ENCODE measurements around the gene SEMA3D.
A peak's percentile ranks its signal among the peaks of the same experiment; 100 is the strongest.

Gene SEMA3D

GRCh38 chr7:85205754-85206153 is 18.9 kb upstream of the SEMA3D start:
- no peaks in the 10 kb centered on the region; the same call in 1 of the 2 replicates for H3K9me3 ChIP-seq (ENCODE audit: insufficient read depth, low read length)
- H3K9ac ChIP-seq (ENCODE audit: insufficient read length, low read depth) = no peak overlapping the region
- no peaks in the 10 kb centered on the region for H3K4me1 ChIP-seq (ENCODE audit: insufficient read depth, insufficient read length)
- H3K4me3 ChIP-seq (ENCODE audit: insufficient read length, low read depth) = no peak overlapping the region
- H3K36me3 ChIP-seq (ENCODE audit: insufficient read depth, insufficient read length, low read length) = no peaks in the 10 kb centered on the region
- H3K27me3 ChIP-seq (ENCODE audit: insufficient read depth, insufficient read length) = no peaks in the 10 kb centered on the region
- TF ChIP-seq ZNF274 (IDR thresholded peaks at IDR 0.05; ENCODE audit: low read depth, low read length) (no peak), SUZ12 (IDR thresholded peaks at IDR 0.05; ENCODE audit: extremely low read depth, insufficient read depth, insufficient read length) (no peak), YY1 (IDR thresholded peaks at IDR 0.05; ENCODE audit: insufficient read depth, insufficient read length) (no peak)
- DNase-seq (ENCODE audit: low read depth, low spot score) = no peak

- Histone ChIP-seq H3K36me3 (ENCODE audit: insufficient read depth, insufficient read length, low read length) (no peaks in the 10 kb centered on the region), H3K27me3 (ENCODE audit: insufficient read depth, insufficient read length) (no peaks in the 10 kb centered on the region), H3K4me1 (ENCODE audit: insufficient read depth, insufficient read length) (no peaks in the 10 kb centered on the region), H3K9me3 (ENCODE audit: insufficient read depth, low read length) (no peaks in the 10 kb centered on the region; the same call in 1 of the 2 replicates), H3K4me3 (ENCODE audit: insufficient read length, low read depth) (no peak overlapping the region), H3K9ac (ENCODE audit: insufficient read length, low read depth) (no peak overlapping the region)
- DNase-seq (ENCODE audit: low read depth, low spot score) = no peak
- TF ChIP-seq YY1 (IDR thresholded peaks at IDR 0.05; ENCODE audit: insufficient read depth, insufficient read length) (no peak), ZNF274 (IDR thresholded peaks at IDR 0.05; ENCODE audit: low read depth, low read length) (no peak), SUZ12 (IDR thresholded peaks at IDR 0.05; ENCODE audit: extremely low read depth, insufficient read depth, insufficient read length) (no peak)
Measured at GRCh38 chr7:85204496-85204895, 17.6 kb upstream of the SEMA3D start.

- H3K4me3 ChIP-seq (ENCODE audit: insufficient read length, low read depth) = no peak overlapping the region
- H3K27me3 ChIP-seq (ENCODE audit: insufficient read depth, insufficient read length) = no peaks in the 10 kb centered on the region
- H3K9me3 ChIP-seq (ENCODE audit: insufficient read depth, low read length) = no peaks in the 10 kb centered on the region; the same call in 1 of the 2 replicates
- TF ChIP-seq YY1 (IDR thresholded peaks at IDR 0.05; ENCODE audit: insufficient read depth, insufficient read length) (no peak), ZNF274 (IDR thresholded peaks at IDR 0.05; ENCODE audit: low read depth, low read length) (no peak), SUZ12 (IDR thresholded peaks at IDR 0.05; ENCODE audit: extremely low read depth, insufficient read depth, insufficient read length) (no peak)
- H3K4me1 ChIP-seq (ENCODE audit: insufficient read depth, insufficient read length) = no peaks in the 10 kb centered on the region
- H3K36me3 ChIP-seq (ENCODE audit: insufficient read depth, insufficient read length, low read length) = no peaks in the 10 kb centered on the region
- no peak for DNase-seq (ENCODE audit: low read depth, low spot score)
- no peak overlapping the region for H3K9ac ChIP-seq (ENCODE audit: insufficient read length, low read depth)
Measured at GRCh38 chr7:85204061-85204460, 17.2 kb upstream of the SEMA3D start.

- H3K9me3 ChIP-seq (ENCODE audit: insufficient read depth, low read length) = no peaks in the 10 kb centered on the region; the same call in 1 of the 2 replicates
- TF ChIP-seq SUZ12 (IDR thresholded peaks at IDR 0.05; ENCODE audit: extremely low read depth, insufficient read depth, insufficient read length) (no peak), YY1 (IDR thresholded peaks at IDR 0.05; ENCODE audit: insufficient read depth, insufficient read length) (no peak), ZNF274 (IDR thresholded peaks at IDR 0.05; ENCODE audit: low read depth, low read length) (no peak)
- H3K36me3 ChIP-seq (ENCODE audit: insufficient read depth, insufficient read length, low read length) = no peaks in the 10 kb centered on the region
- no peaks in the 10 kb centered on the region for H3K27me3 ChIP-seq (ENCODE audit: insufficient read depth, insufficient read length)
- no peak overlapping the region for H3K9ac ChIP-seq (ENCODE audit: insufficient read length, low read depth)
- DNase-seq (ENCODE audit: low read depth, low spot score) = no peak
- H3K4me3 ChIP-seq (ENCODE audit: insufficient read length, low read depth) = no peak overlapping the region
- H3K4me1 ChIP-seq (ENCODE audit: insufficient read depth, insufficient read length) = no peaks in the 10 kb centered on the region
Measured at GRCh38 chr7:85201209-85201608, 14.4 kb upstream of the SEMA3D start.

- Histone ChIP-seq H3K36me3 (ENCODE audit: insufficient read depth, insufficient read length, low read length) (no peaks in the 10 kb centered on the region), H3K4me1 (ENCODE audit: insufficient read depth, insufficient read length) (no peaks in the 10 kb centered on the region), H3K9ac (ENCODE audit: insufficient read length, low read depth) (no peak overlapping the region), H3K27me3 (ENCODE audit: insufficient read depth, insufficient read length) (no peaks in the 10 kb centered on the region), H3K9me3 (ENCODE audit: insufficient read depth, low read length) (no peaks in the 10 kb centered on the region; the same call in 1 of the 2 replicates), H3K4me3 (ENCODE audit: insufficient read length, low read depth) (no peak overlapping the region)
- DNase-seq (ENCODE audit: low read depth, low spot score) = no peak
- TF ChIP-seq YY1 (IDR thresholded peaks at IDR 0.05; ENCODE audit: insufficient read depth, insufficient read length) (no peak), SUZ12 (IDR thresholded peaks at IDR 0.05; ENCODE audit: extremely low read depth, insufficient read depth, insufficient read length) (no peak), ZNF274 (IDR thresholded peaks at IDR 0.05; ENCODE audit: low read depth, low read length) (no peak)
Measured at GRCh38 chr7:85196696-85197095, 9.8 kb upstream of the SEMA3D start.

GRCh38 chr7:85191383-85191782 is 4.5 kb upstream of the SEMA3D start:
- no peaks in the 10 kb centered on the region for H3K36me3 ChIP-seq (ENCODE audit: insufficient read depth, insufficient read length, low read length)
- no peaks in the 10 kb centered on the region for H3K4me1 ChIP-seq (ENCODE audit: insufficient read depth, insufficient read length)
- TF ChIP-seq ZNF274 (IDR thresholded peaks at IDR 0.05; ENCODE audit: low read depth, low read length) (no peak), YY1 (IDR thresholded peaks at IDR 0.05; ENCODE audit: insufficient read depth, insufficient read length) (no peak), SUZ12 (IDR thresholded peaks at IDR 0.05; ENCODE audit: extremely low read depth, insufficient read depth, insufficient read length) (no peak)
- H3K9ac ChIP-seq (ENCODE audit: insufficient read length, low read depth) = no peak overlapping the region
- no peaks in the 10 kb centered on the region for H3K9me3 ChIP-seq (ENCODE audit: insufficient read depth, low read length)
- H3K4me3 ChIP-seq (ENCODE audit: insufficient read length, low read depth) = no peak overlapping the region
- peaks cover 15% of the 10 kb centered on the region for H3K27me3 ChIP-seq (ENCODE audit: insufficient read depth, insufficient read length)
- DNase-seq (ENCODE audit: low read depth, low spot score) = no peak

GRCh38 chr7:85186083-85186520 is 754 bp downstream of the SEMA3D start:
- Histone ChIP-seq H3K36me3 (ENCODE audit: insufficient read depth, insufficient read length, low read length) (no peaks in the 10 kb centered on the region), H3K9ac (ENCODE audit: insufficient read length, low read depth) (peak overlapping the region; percentile 74), H3K4me3 (ENCODE audit: insufficient read length, low read depth) (peak overlapping the region; percentile 72), H3K27me3 (ENCODE audit: insufficient read depth, insufficient read length) (peaks cover 40% of the 10 kb centered on the region), H3K9me3 (ENCODE audit: insufficient read depth, low read length) (no peaks in the 10 kb centered on the region), H3K4me1 (ENCODE audit: insufficient read depth, insufficient read length) (peaks cover 2% of the 10 kb centered on the region)
- peak; percentile 27 for DNase-seq (ENCODE audit: low read depth, low spot score)
- TF ChIP-seq YY1 (IDR thresholded peaks at IDR 0.05; ENCODE audit: insufficient read depth, insufficient read length) (no peak), SUZ12 (IDR thresholded peaks at IDR 0.05; ENCODE audit: extremely low read depth, insufficient read depth, insufficient read length) (no peak), ZNF274 (IDR thresholded peaks at IDR 0.05; ENCODE audit: low read depth, low read length) (no peak)
